OCI-LY1 (cell line): ENCODE data around the gene PLAC9.

ENCODE experiments used
- H2AFZ ChIP-seq: fragments of 200-600 bp; sonication (generic), shearing (Covaris generic); 2 replicates; pipeline ENCODE4 v1.6.0; 2014; ENCODE audit warnings: antibody characterized with exemption, mild to moderate bottlenecking, low read length
- H3F3A ChIP-seq: fragments of 200-600 bp; sonication (generic), shearing (Covaris generic); 2 replicates; pipeline ENCODE4 v1.6.0; 2014; ENCODE audit warnings: mild to moderate bottlenecking, antibody characterized with exemption, low read length, moderate library complexity; ENCODE audit not compliant: insufficient read depth
- H3K27ac ChIP-seq: fragments of 200-600 bp; sonication (generic); 2 replicates; pipeline ENCODE4 v1.5.1; 2014; ENCODE audit warnings: low read length, mixed run types, mild to moderate bottlenecking, low read depth; ENCODE audit not compliant: poor library complexity, severe bottlenecking
- H3K27me3 ChIP-seq: fragments of 200-600 bp; sonication (generic); 2 replicates; pipeline ENCODE4 v1.6.0; 2014; ENCODE audit warnings: antibody characterized with exemption, mild to moderate bottlenecking, low read length, moderate library complexity; ENCODE audit not compliant: insufficient read depth
- H3K36me3 ChIP-seq: fragments of 200-600 bp; sonication (generic); 2 replicates; pipeline ENCODE4 v1.6.1; 2014; ENCODE audit warnings: mild to moderate bottlenecking, antibody characterized with exemption, low read length, moderate library complexity, mixed read lengths; ENCODE audit not compliant: insufficient read depth
- H3K4me1 ChIP-seq: fragments of 200-600 bp; sonication (generic); 2 replicates; pipeline ENCODE4 v1.5.1; 2014; ENCODE audit warnings: mild to moderate bottlenecking, low read length, moderate library complexity; ENCODE audit not compliant: insufficient read depth, severe bottlenecking
- H3K4me2 ChIP-seq: fragments of 200-600 bp; sonication (generic), shearing (Covaris generic); 2 replicates; pipeline ENCODE4 v1.6.1; 2014; ENCODE audit warnings: low read length
- H3K4me3 ChIP-seq: fragments of 200-600 bp; sonication (generic); 2 replicates; pipeline ENCODE4 v1.5.1; 2014; ENCODE audit warnings: low read length, low read depth, mild to moderate bottlenecking, mixed read lengths; ENCODE audit not compliant: poor library complexity, severe bottlenecking
- H3K79me2 ChIP-seq: fragments of 200-600 bp; shearing (Covaris generic); 2 replicates; pipeline ENCODE4 v1.6.1; 2016; ENCODE audit warnings: mixed run types, low read length, mixed read lengths; ENCODE audit not compliant: insufficient read depth
- H3K9ac ChIP-seq: fragments of 200-600 bp; sonication (generic), shearing (Covaris generic); 2 replicates; pipeline ENCODE4 v1.6.1; 2014; ENCODE audit warnings: mild to moderate bottlenecking, low read length, mixed read lengths
- H3K9me2 ChIP-seq: fragments of 200-600 bp; sonication (generic), shearing (Covaris generic); 2 replicates; pipeline ENCODE4 v1.6.1; 2014; ENCODE audit warnings: low read depth, mild to moderate bottlenecking, low read length, mixed read lengths
- H3K9me3 ChIP-seq: fragments of 200-600 bp; shearing (Covaris generic); 2 replicates; pipeline ENCODE4 v1.6.1; 2014; ENCODE audit warnings: low read length, mixed read lengths
- H4K20me1 ChIP-seq: fragments of 200-600 bp; sonication (generic), shearing (Covaris generic); 2 replicates; pipeline ENCODE4 v1.6.0; 2016; ENCODE audit warnings: mild to moderate bottlenecking, low read length; ENCODE audit not compliant: insufficient read depth
- EZH2 ChIP-seq: fragments of 200-600 bp; sonication (generic), shearing (Covaris generic); IDR thresholded peaks from 2 replicates; pipeline ENCODE4 v1.8.0; 2017; ENCODE audit warnings: borderline replicate concordance, mixed run types, mild to moderate bottlenecking, antibody characterized with exemption, low read length, moderate library complexity, mixed read lengths
- TF ChIP-seq, protein P1 (sequence below): fragments of 200-600 bp; sonication (generic), shearing (Covaris generic); IDR thresholded peaks from 2 replicates; pipeline ENCODE4 v1.5.1; 2017; ENCODE audit warnings: mild to moderate bottlenecking, antibody characterized with exemption, low read length, moderate library complexity, mixed read lengths

Gene PLAC9

DNA sequence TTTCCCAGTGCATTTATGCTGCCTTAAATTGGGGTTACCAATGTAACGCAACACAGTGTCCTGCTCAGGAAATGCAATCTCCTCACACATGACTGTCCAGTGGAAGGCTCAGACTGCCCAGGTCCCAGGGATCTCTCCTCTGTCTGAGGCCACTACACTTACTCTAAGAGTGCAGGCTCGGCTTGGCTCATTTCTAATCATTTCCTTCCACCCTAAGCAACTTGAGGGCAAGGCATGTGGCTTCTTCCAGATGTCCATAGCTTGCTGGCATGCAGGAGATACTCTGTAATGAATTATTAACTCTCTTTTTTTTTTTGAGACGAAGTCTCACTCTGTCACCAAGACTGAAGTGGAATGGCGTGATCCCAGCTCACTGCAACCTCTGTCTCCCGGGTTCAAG is 23.7 kb downstream of the PLAC9 start:
- Histone ChIP-seq H3F3A (no peaks in the 10 kb centered on the region), H3K4me2 (no peak overlapping the region), H3K27ac (no peak overlapping the region), H3K4me3 (no peak overlapping the region), H2AFZ (no peak overlapping the region), H3K9me3 (no peaks in the 10 kb centered on the region), H3K27me3 (no peaks in the 10 kb centered on the region), H3K79me2 (no peaks in the 10 kb centered on the region), H3K9me2 (no peaks in the 10 kb centered on the region), H4K20me1 (no peaks in the 10 kb centered on the region), H3K36me3 (peaks cover 83% of the 10 kb centered on the region), H3K9ac (no peak overlapping the region), H3K4me1 (no peaks in the 10 kb centered on the region)
- TF ChIP-seq, protein P1, sequence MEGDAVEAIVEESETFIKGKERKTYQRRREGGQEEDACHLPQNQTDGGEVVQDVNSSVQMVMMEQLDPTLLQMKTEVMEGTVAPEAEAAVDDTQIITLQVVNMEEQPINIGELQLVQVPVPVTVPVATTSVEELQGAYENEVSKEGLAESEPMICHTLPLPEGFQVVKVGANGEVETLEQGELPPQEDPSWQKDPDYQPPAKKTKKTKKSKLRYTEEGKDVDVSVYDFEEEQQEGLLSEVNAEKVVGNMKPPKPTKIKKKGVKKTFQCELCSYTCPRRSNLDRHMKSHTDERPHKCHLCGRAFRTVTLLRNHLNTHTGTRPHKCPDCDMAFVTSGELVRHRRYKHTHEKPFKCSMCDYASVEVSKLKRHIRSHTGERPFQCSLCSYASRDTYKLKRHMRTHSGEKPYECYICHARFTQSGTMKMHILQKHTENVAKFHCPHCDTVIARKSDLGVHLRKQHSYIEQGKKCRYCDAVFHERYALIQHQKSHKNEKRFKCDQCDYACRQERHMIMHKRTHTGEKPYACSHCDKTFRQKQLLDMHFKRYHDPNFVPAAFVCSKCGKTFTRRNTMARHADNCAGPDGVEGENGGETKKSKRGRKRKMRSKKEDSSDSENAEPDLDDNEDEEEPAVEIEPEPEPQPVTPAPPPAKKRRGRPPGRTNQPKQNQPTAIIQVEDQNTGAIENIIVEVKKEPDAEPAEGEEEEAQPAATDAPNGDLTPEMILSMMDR = no peak
- TF ChIP-seq EZH2 = no peak

- no peaks in the 10 kb centered on the region for H3K4me1 ChIP-seq
- no peak overlapping the region for H3K4me3 ChIP-seq
- no peak overlapping the region for H3K27ac ChIP-seq
- H3K79me2 ChIP-seq = no peaks in the 10 kb centered on the region
- H3K9ac ChIP-seq = no peak overlapping the region
- peaks cover 90% of the 10 kb centered on the region for H3K36me3 ChIP-seq
- no peaks in the 10 kb centered on the region for H3K27me3 ChIP-seq
- no peak for TF ChIP-seq EZH2
- TF ChIP-seq, protein P1 = no peak
- H3K9me2 ChIP-seq = no peaks in the 10 kb centered on the region
- H4K20me1 ChIP-seq = no peaks in the 10 kb centered on the region
- H3K9me3 ChIP-seq = no peaks in the 10 kb centered on the region
- H2AFZ ChIP-seq = no peak overlapping the region
- no peaks in the 10 kb centered on the region for H3F3A ChIP-seq
- H3K4me2 ChIP-seq = no peak overlapping the region
Observed at GRCh38 chr10:80157561-80157960, 25.0 kb downstream of the PLAC9 start.

GRCh38 chr10:80158126-80158525 is 25.6 kb downstream of the PLAC9 start:
- Histone ChIP-seq H3F3A (no peaks in the 10 kb centered on the region), H3K9me3 (no peaks in the 10 kb centered on the region), H2AFZ (no peak overlapping the region), H3K79me2 (no peaks in the 10 kb centered on the region), H3K36me3 (peaks cover 91% of the 10 kb centered on the region), H3K27ac (no peak overlapping the region), H3K27me3 (no peaks in the 10 kb centered on the region), H4K20me1 (no peaks in the 10 kb centered on the region), H3K4me3 (no peak overlapping the region), H3K9me2 (no peaks in the 10 kb centered on the region), H3K9ac (no peak overlapping the region), H3K4me2 (no peak overlapping the region), H3K4me1 (no peaks in the 10 kb centered on the region)
- TF ChIP-seq, protein P1 = no peak
- no peak for TF ChIP-seq EZH2
